Measurements from ENCODE around the gene FTSJ1. TPM values are rescaled to one million over a fixed set of nuclear protein-coding genes. Genes with fewer than 3 reads are reported as not detected.

FTSJ1 gene
- total RNA-seq, 4 donors from 2014 or later: 35.7 to 49.4 (median 36.3) TPM

DNA sequence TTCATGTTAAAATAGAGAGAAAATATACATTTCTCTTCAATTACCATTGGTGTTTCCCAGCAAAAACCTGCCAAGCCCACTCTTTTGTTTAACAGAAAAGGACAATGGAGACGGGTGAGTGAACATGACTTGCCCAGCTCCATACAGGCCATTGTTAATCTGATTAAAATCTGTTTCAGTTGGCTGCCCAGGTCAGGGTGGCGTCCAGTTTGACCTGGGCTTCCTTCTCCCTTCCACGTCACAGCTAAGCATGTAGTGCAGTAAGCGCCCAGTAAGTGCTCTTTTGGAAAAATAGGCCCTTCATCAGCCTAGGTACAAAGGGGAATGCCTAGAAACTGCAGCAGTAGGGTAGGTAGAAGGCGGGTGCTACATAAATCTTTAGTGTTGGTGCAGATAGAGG, 31.2 kb downstream of the FTSJ1 start:
- TF ChIP-seq CTCF (IDR thresholded peaks at IDR 0.05; ENCODE audit: low read depth): no peak

DNA sequence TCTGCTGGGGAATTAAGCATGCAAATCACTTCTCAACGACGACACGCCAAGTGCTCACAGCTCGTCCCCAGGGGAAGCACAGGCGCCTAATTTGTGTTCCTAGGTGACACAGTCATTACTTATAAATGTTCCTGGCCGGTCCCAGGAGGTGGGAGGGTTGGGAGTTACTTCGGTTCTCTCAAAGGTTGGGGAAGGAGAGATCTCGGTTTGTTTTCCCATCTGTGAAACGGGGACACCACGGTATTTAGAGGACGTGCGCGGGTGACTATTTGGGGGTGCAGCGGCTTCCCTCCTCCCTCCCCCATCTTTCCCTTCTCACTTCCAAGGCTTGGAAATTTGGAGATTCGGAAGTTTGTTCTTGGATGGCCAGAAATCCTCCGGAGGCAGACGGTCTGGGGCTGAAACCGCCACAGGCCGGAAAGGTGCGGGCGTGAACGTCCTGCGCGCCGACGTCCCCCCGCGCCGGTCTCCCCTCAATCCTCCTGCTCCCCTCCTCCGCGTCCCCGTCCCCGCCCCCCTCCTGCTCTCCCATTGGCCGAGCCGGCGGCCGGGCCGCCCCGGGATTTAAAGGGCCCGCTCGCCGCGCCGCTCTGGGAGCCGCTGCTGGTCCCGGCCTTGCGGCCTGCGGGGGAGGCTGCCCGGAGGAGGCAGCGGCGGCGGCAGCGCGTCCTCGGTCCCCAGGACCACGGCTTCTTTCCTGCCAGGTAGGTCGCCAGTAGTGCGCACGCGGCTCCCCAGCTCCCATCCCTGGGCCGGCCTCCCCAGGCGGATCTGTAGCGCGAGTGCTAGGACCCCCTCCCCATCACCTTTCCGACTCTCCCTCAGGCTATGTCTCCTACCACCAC, 32.6 kb downstream of the FTSJ1 start, which contains the start of gene PORCN:
Gene PORCN, plus strand, starts transcription at position 593 of the 845 bp plus-strand sequence. CDS start 829 bp downstream, outside the sequence.
- TF ChIP-seq CTCF (IDR thresholded peaks at IDR 0.05; ENCODE audit: low read depth): no peak

DNA sequence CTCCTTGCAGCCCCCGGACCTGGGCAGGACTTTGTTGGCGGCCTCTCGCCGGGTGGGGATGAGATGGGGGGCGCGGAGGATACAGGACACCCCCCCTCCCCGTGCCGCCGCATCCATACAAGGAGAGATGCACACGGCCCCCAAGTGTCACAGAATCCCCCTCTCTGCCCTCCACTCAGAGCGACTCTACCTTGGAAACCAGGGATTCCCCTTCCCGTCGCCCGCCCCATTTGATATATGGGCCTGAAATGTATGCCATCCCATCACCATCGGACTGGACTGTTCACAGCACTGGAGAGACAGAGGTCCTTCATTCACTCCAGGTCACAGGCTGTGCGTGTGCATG, 33.2 kb downstream of the FTSJ1 start:
- TF ChIP-seq CTCF (IDR thresholded peaks at IDR 0.05; ENCODE audit: low read depth): no peak

DNA sequence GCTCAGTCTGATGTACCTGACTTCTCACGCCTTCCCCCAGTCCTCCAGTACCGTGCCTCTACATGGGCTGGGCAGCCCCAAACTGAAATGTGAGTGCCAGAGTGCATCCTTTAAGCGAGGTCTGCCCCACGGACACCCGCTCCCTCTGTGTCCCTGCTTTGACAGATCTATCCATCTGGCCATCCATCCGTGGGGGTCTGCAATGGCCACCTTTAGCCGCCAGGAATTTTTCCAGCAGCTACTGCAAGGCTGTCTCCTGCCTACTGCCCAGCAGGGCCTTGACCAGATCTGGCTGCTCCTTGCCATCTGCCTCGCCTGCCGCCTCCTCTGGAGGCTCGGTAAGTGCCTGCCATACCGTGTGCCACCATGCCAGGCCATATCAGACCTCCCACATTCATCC, 33.6 kb downstream of the FTSJ1 start:
- no peak for TF ChIP-seq CTCF (IDR thresholded peaks at IDR 0.05; ENCODE audit: low read depth)

- TF ChIP-seq CTCF (IDR thresholded peaks at IDR 0.05; ENCODE audit: low read depth): no peak
Observed at GRCh38 chrX:48511560-48511959, 35.6 kb downstream of the FTSJ1 start.

DNA sequence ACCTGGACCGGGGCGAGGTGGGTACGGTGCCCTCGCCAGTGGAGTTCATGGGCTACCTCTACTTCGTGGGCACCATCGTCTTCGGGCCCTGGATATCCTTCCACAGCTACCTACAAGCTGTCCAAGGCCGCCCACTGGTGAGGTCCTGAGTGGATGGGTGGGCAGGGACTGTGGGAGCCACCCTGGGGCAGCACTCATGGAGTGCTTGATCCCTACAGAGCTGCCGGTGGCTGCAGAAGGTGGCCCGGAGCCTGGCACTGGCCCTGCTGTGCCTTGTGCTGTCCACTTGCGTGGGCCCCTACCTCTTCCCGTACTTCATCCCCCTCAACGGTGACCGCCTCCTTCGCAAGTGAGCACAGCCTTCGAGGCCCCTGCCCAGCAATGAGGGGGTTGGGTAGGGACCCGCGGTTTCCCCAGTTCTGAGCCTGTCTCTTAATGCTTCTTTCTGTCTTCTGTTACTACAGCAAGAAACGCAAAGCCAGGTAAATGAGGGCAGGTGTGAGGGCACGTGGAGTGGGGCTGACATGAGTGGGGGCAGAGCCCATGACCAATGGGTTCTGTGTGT, 36.5 kb downstream of the FTSJ1 start:
- no peak for TF ChIP-seq CTCF (IDR thresholded peaks at IDR 0.05; ENCODE audit: low read depth)

DNA sequence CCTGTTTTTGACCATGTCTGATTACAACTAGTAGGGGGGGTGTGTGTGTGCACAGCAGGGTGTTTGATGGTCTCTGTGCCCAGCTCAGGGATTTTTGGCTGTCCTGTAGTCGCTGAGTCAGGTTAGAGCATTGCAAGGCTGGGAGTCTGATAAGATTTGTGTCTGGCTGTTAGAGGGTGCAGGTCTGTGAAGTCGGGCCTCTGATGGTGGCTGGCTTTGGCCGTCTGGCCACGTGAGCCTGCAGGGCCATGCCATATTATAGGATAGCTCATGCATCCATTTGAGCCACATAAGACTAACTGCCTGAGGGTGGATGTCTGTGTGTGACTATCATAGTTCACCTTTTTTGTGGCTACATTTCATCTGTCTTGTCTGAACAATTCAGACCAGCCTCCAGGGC, 37.7 kb downstream of the FTSJ1 start:
- no peak for TF ChIP-seq CTCF (IDR thresholded peaks at IDR 0.05; ENCODE audit: low read depth)

All from subcutaneous adipose tissue (tissue), 4 donors.